Endometrial microvascular endothelial cells (primary cell): ENCODE data around the gene FIGLA. TPM values are rescaled to one million over a fixed set of nuclear protein-coding genes. Genes with fewer than 3 reads are reported as not detected.

Experiments used
- total RNA-seq: library from RNA; depleted of rRNA; stranded (reverse); fragments of >200 nt; gene quantifications from one replicate; pipeline ENCODE4 v1.2.3, GENCODE V29; 2015; ENCODE audit errors: inconsistent ontology term

FIGLA gene
- total RNA-seq, 1 donor from 2014 or later: not detected

Other genes with a start within 250 kb of the FIGLA start
- gene TGFA, start 236.8 kb downstream of the FIGLA start, total RNA-seq: not detected
- gene ADD2, start 22.4 kb downstream of the FIGLA start, total RNA-seq: 0.74 TPM
- not detected for gene CLEC4F, start 30.0 kb upstream of the FIGLA start, total RNA-seq
- gene CD207, start 45.2 kb upstream of the FIGLA start, total RNA-seq: not detected
- 6.4 TPM for gene VAX2, start 109.9 kb upstream of the FIGLA start, total RNA-seq
- gene ATP6V1B1, start 145.3 kb upstream of the FIGLA start, total RNA-seq: not detected
- not detected for gene ANKRD53, start 188.0 kb upstream of the FIGLA start, total RNA-seq
- gene TEX261, start 204.2 kb upstream of the FIGLA start, total RNA-seq: 88.5 TPM